OCI-LY3 (cell line): ENCODE measurements around the gene KIT.

Experiments
- CTCF ChIP-seq: fragments of 200-600, 300-600 bp; sonication (generic); IDR thresholded peaks from 2 replicates; pipeline ENCODE4 v1.5.1; 2014; ENCODE audit warnings: antibody characterized with exemption, low read length, low read depth
- EZH2phosphoT487 ChIP-seq: fragments of 200-600 bp; shearing (Covaris generic); IDR thresholded peaks from 2 replicates; pipeline ENCODE4 v1.6.1; 2018; ENCODE audit warnings: antibody characterized with exemption, mixed run types, low read depth

- TF ChIP-seq CTCF (no peak), EZH2phosphoT487 (no peak)
Observed at GRCh38 chr4:54659313-54659712, 1.6 kb downstream of the KIT start.
